Measurements from ENCODE around the gene TBC1D22A. TPM values are rescaled to one million over a fixed set of nuclear protein-coding genes. Genes with fewer than 3 reads are reported as not detected.
A peak's percentile ranks its signal among the peaks of the same experiment; 100 is the strongest.

Gene TBC1D22A
- total RNA-seq, 1 donor from 2014 or later: 24.2 TPM

DNA sequence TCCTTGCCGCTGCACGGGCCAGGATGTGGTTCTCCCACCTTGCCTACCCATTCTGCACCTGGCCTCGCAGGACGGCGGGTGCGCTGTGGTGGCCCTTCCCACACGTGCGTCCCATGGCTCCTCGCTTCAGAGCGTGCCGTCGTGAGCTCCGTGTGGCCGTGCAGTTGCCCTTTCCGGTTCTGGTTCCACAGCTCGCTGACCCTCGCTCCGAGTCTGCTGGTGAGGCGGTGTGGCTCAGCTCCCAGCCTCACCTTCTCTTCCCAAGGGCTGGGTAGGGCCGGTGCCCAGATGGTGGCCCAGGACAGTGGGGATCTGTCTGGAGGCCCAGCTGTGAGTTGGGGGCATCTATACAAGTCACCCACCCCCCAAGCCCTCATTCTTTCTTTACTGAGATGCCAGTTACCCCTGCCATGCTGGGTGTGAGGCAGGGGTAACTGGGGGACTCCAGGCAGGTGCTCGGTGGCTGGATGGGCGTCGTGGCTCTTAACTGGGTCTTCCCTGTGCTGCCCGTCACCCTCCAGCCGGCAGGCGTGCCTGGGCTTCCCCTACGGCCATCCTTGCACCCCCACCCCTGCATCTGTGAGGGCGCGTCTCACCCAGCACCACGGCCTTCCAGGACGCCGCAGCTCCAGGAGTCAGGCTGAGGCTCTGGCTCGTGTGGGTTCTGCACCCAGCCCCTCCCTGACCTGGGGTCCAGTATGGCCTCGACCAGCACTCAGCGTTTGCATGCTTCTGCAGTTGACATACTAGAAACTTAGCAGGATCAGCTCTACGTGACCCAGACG, 395.2 kb downstream of the TBC1D22A start:
- Histone ChIP-seq H3K79me2 (ENCODE audit: insufficient read depth, low read length) (no peaks in the 10 kb centered on the region), H3K27ac (ENCODE audit: low read depth, low read length) (no peak overlapping the region), H3K9ac (ENCODE audit: low read length) (no peak overlapping the region), H3K4me1 (ENCODE audit: insufficient read depth, low read length) (peaks cover 13% of the 10 kb centered on the region), H3K9me3 (ENCODE audit: insufficient read depth, low read depth, low read length) (no peaks in the 10 kb centered on the region), H3K36me3 (ENCODE audit: insufficient read depth, low read length) (no peaks in the 10 kb centered on the region), H3K4me2 (ENCODE audit: low read length) (no peak overlapping the region), H3K27me3 (ENCODE audit: insufficient read depth, low read length) (no peaks in the 10 kb centered on the region), H2AFZ (ENCODE audit: low read depth, low read length) (no peak overlapping the region), H4K20me1 (ENCODE audit: insufficient read depth, low read length) (no peaks in the 10 kb centered on the region), H3K4me3 (ENCODE audit: insufficient read depth, low read depth, low read length) (no peak overlapping the region)
- TF ChIP-seq, protein P1, sequence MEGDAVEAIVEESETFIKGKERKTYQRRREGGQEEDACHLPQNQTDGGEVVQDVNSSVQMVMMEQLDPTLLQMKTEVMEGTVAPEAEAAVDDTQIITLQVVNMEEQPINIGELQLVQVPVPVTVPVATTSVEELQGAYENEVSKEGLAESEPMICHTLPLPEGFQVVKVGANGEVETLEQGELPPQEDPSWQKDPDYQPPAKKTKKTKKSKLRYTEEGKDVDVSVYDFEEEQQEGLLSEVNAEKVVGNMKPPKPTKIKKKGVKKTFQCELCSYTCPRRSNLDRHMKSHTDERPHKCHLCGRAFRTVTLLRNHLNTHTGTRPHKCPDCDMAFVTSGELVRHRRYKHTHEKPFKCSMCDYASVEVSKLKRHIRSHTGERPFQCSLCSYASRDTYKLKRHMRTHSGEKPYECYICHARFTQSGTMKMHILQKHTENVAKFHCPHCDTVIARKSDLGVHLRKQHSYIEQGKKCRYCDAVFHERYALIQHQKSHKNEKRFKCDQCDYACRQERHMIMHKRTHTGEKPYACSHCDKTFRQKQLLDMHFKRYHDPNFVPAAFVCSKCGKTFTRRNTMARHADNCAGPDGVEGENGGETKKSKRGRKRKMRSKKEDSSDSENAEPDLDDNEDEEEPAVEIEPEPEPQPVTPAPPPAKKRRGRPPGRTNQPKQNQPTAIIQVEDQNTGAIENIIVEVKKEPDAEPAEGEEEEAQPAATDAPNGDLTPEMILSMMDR (IDR thresholded peaks at IDR 0.05; ENCODE audit: insufficient read depth, low read depth, low read length): no peak
- TF ChIP-seq EZH2 (IDR thresholded peaks at IDR 0.05; ENCODE audit: insufficient read depth, low read length): no peak
- Mint-ChIP-seq H3K27ac (ENCODE audit: unreplicated experiment) (no peak overlapping the region), H3K27me3 (ENCODE audit: low read depth, unreplicated experiment) (no peaks in the 10 kb centered on the region), H3K4me1 (ENCODE audit: low read depth, unreplicated experiment) (no peaks in the 10 kb centered on the region), H3K4me3 (ENCODE audit: unreplicated experiment) (no peak overlapping the region), H3K9me3 (ENCODE audit: unreplicated experiment) (no peaks in the 10 kb centered on the region), H3K36me3 (ENCODE audit: low read depth, unreplicated experiment) (peaks cover 4% of the 10 kb centered on the region)
- DNase-seq (ENCODE audit: low read depth) (no peak), FAIRE-seq (no peak)

DNA sequence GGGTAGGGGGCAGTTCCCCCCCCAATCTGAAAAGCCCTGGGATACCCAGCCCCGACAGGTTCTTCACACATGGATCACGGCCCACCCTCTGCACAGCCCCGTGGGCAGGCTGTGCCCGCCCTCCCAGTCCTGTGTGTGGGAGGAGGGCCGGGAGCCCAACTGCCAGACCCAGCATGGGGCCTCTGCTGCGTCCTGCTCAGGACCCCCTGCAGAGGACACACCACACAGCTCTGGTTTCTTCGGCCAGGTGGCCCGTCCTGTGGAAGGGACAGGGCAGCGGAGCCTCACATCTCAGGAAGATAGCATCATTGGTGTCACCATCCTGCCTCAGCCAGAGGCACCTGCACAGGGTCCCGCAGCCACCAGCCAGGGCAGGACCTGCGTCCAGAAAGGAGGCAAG, 396.0 kb downstream of the TBC1D22A start:
- no peak for DNase-seq (ENCODE audit: low read depth)
- Mint-ChIP-seq H3K4me3 (ENCODE audit: unreplicated experiment) (no peak overlapping the region), H3K4me1 (ENCODE audit: low read depth, unreplicated experiment) (no peaks in the 10 kb centered on the region), H3K27me3 (ENCODE audit: low read depth, unreplicated experiment) (no peaks in the 10 kb centered on the region), H3K27ac (ENCODE audit: unreplicated experiment) (no peak overlapping the region), H3K9me3 (ENCODE audit: unreplicated experiment) (no peaks in the 10 kb centered on the region), H3K36me3 (ENCODE audit: low read depth, unreplicated experiment) (peaks cover 2% of the 10 kb centered on the region)
- H3K36me3 ChIP-seq (ENCODE audit: insufficient read depth, low read length): no peaks in the 10 kb centered on the region
- H3K27me3 ChIP-seq (ENCODE audit: insufficient read depth, low read length): no peaks in the 10 kb centered on the region
- H3K9me3 ChIP-seq (ENCODE audit: insufficient read depth, low read depth, low read length): no peaks in the 10 kb centered on the region
- no peak overlapping the region for H3K4me2 ChIP-seq (ENCODE audit: low read length)
- TF ChIP-seq, protein P1 (IDR thresholded peaks at IDR 0.05; ENCODE audit: insufficient read depth, low read depth, low read length): no peak
- TF ChIP-seq EZH2 (IDR thresholded peaks at IDR 0.05; ENCODE audit: insufficient read depth, low read length): peak; percentile 8
- H4K20me1 ChIP-seq (ENCODE audit: insufficient read depth, low read length): no peaks in the 10 kb centered on the region
- H3K4me3 ChIP-seq (ENCODE audit: insufficient read depth, low read depth, low read length): no peak overlapping the region
- H3K4me1 ChIP-seq (ENCODE audit: insufficient read depth, low read length): peaks cover 13% of the 10 kb centered on the region
- no peak overlapping the region for H3K27ac ChIP-seq (ENCODE audit: low read depth, low read length)
- no peak overlapping the region for H3K9ac ChIP-seq (ENCODE audit: low read length)
- no peak for FAIRE-seq
- no peak overlapping the region for H2AFZ ChIP-seq (ENCODE audit: low read depth, low read length)
- no peaks in the 10 kb centered on the region for H3K79me2 ChIP-seq (ENCODE audit: insufficient read depth, low read length)

DNA sequence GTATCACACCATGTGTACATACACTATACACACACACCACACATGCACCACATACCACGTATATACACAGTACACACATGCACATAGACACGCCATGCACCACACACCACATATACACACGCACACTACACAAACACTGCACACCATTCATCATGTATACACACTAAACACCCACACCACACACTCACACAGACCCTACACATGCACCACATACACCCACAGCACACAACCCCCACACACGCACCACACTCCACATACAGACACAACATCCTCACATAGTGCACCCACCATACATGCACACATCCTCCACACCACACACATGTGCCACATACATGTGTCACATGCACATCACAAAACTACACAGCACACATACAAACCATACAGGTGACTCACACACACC, 397.1 kb downstream of the TBC1D22A start:
- Histone ChIP-seq H4K20me1 (ENCODE audit: insufficient read depth, low read length) (no peaks in the 10 kb centered on the region), H3K4me2 (ENCODE audit: low read length) (no peak overlapping the region), H3K27me3 (ENCODE audit: insufficient read depth, low read length) (no peaks in the 10 kb centered on the region), H3K36me3 (ENCODE audit: insufficient read depth, low read length) (no peaks in the 10 kb centered on the region), H3K27ac (ENCODE audit: low read depth, low read length) (no peak overlapping the region), H3K9ac (ENCODE audit: low read length) (no peak overlapping the region), H3K4me1 (ENCODE audit: insufficient read depth, low read length) (peaks cover 6% of the 10 kb centered on the region), H3K9me3 (ENCODE audit: insufficient read depth, low read depth, low read length) (no peaks in the 10 kb centered on the region), H3K79me2 (ENCODE audit: insufficient read depth, low read length) (no peaks in the 10 kb centered on the region), H3K4me3 (ENCODE audit: insufficient read depth, low read depth, low read length) (no peak overlapping the region), H2AFZ (ENCODE audit: low read depth, low read length) (no peak overlapping the region)
- Mint-ChIP-seq H3K27me3 (ENCODE audit: low read depth, unreplicated experiment) (no peaks in the 10 kb centered on the region), H3K36me3 (ENCODE audit: low read depth, unreplicated experiment) (peaks cover 7% of the 10 kb centered on the region), H3K27ac (ENCODE audit: unreplicated experiment) (no peak overlapping the region), H3K4me3 (ENCODE audit: unreplicated experiment) (no peak overlapping the region), H3K4me1 (ENCODE audit: low read depth, unreplicated experiment) (no peaks in the 10 kb centered on the region), H3K9me3 (ENCODE audit: unreplicated experiment) (no peaks in the 10 kb centered on the region)
- no peak for TF ChIP-seq EZH2 (IDR thresholded peaks at IDR 0.05; ENCODE audit: insufficient read depth, low read length)
- TF ChIP-seq, protein P1 (IDR thresholded peaks at IDR 0.05; ENCODE audit: insufficient read depth, low read depth, low read length): no peak
- no peak for FAIRE-seq
- DNase-seq (ENCODE audit: low read depth): no peak

Data from astrocyte (in vitro differentiated cells and primary cell).